ENCODE measurements around the gene PCCA. TPM values are rescaled to one million over a fixed set of nuclear protein-coding genes. Genes with fewer than 3 reads are reported as not detected.

The PCCA gene
- total RNA-seq, 1 experiment from 2014 or later: 39.9 TPM

GRCh38 chr13:100323937-100324336, 235.0 kb downstream of the PCCA start:
- POLR2A ChIA-PET: no interaction called here
- BruUV-seq (replicated peaks): no TSS peak
- Mint-ChIP-seq H3K9me3 (ENCODE audit: unreplicated experiment) (no peaks in the 10 kb centered on the region), H3K27ac (ENCODE audit: unreplicated experiment) (no peak overlapping the region), H3K36me3 (ENCODE audit: insufficient read depth, unreplicated experiment) (no peaks in the 10 kb centered on the region), H3K4me3 (ENCODE audit: unreplicated experiment) (no peak overlapping the region), H3K27me3 (ENCODE audit: insufficient read depth, unreplicated experiment) (no peaks in the 10 kb centered on the region), H3K4me1 (ENCODE audit: low read depth, unreplicated experiment) (no peaks in the 10 kb centered on the region)
- Histone ChIP-seq H3K36me3 (ENCODE audit: control insufficient read depth, insufficient read depth, low read length) (no peaks in the 10 kb centered on the region), H3K9me3 (no peaks in the 10 kb centered on the region), H3K4me3 (ENCODE audit: low read depth, low read length) (no peak overlapping the region), H3K27me3 (replicated peaks; ENCODE audit: control insufficient read depth, insufficient read depth, low read length) (no peaks in the 10 kb centered on the region), H3K4me1 (no peaks in the 10 kb centered on the region)
- no peak for DNase-seq
- TF ChIP-seq CTCF (IDR thresholded peaks at IDR 0.05; ENCODE audit: insufficient read depth in 1 of 2, low read depth in 1 of 2, low read length in 1 of 2, severe bottlenecking in 1 of 2, unreplicated experiment in 1 of 2): no peak
- intact Hi-C loops (cut with micrococcal nuclease; ENCODE audit: unreplicated experiment): no loop called here
- CTCF ChIA-PET: no interaction called here

GRCh38 chr13:100330662-100331061, 241.8 kb downstream of the PCCA start:
- no TSS peak for BruUV-seq (replicated peaks)
- ChIA-PET POLR2A (no interaction called here), CTCF (no interaction called here)
- Mint-ChIP-seq H3K36me3 (ENCODE audit: insufficient read depth, unreplicated experiment) (peaks cover 14% of the 10 kb centered on the region), H3K4me3 (ENCODE audit: unreplicated experiment) (no peak overlapping the region), H3K27me3 (ENCODE audit: insufficient read depth, unreplicated experiment) (no peaks in the 10 kb centered on the region), H3K4me1 (ENCODE audit: low read depth, unreplicated experiment) (no peaks in the 10 kb centered on the region), H3K27ac (ENCODE audit: unreplicated experiment) (no peak overlapping the region), H3K9me3 (ENCODE audit: unreplicated experiment) (peaks cover 26% of the 10 kb centered on the region)
- H3K9me3 ChIP-seq: peaks cover 13% of the 10 kb centered on the region
- no peak for DNase-seq
- no peak for TF ChIP-seq CTCF (IDR thresholded peaks at IDR 0.05; ENCODE audit: insufficient read depth in 1 of 2, low read depth in 1 of 2, low read length in 1 of 2, severe bottlenecking in 1 of 2, unreplicated experiment in 1 of 2)
- intact Hi-C loops (cut with micrococcal nuclease; ENCODE audit: unreplicated experiment): no loop called here
- no peaks in the 10 kb centered on the region for H3K27me3 ChIP-seq (replicated peaks; ENCODE audit: control insufficient read depth, insufficient read depth, low read length)
- no peak overlapping the region for H3K4me3 ChIP-seq (ENCODE audit: low read depth, low read length)
- peaks cover 1% of the 10 kb centered on the region; the same call in 1 of the 2 replicates for H3K36me3 ChIP-seq (ENCODE audit: control insufficient read depth, insufficient read depth, low read length)
- H3K4me1 ChIP-seq: no peaks in the 10 kb centered on the region

GRCh38 chr13:100333141-100333540, 244.2 kb downstream of the PCCA start:
- BruUV-seq (replicated peaks): no TSS peak

More at GRCh38 chr13:100333141-100333540, 244.2 kb downstream of the PCCA start:
- Histone ChIP-seq H3K4me3 (ENCODE audit: low read depth, low read length) (no peak overlapping the region), H3K27me3 (replicated peaks; ENCODE audit: control insufficient read depth, insufficient read depth, low read length) (no peaks in the 10 kb centered on the region), H3K36me3 (ENCODE audit: control insufficient read depth, insufficient read depth, low read length) (peaks cover 1% of the 10 kb centered on the region; the same call in 1 of the 2 replicates), H3K4me1 (no peaks in the 10 kb centered on the region), H3K9me3 (peaks cover 13% of the 10 kb centered on the region)
- no peak overlapping the region for H3K27ac Mint-ChIP-seq (ENCODE audit: unreplicated experiment)
- H3K9me3 Mint-ChIP-seq (ENCODE audit: unreplicated experiment): peaks cover 26% of the 10 kb centered on the region
- peaks cover 19% of the 10 kb centered on the region for H3K36me3 Mint-ChIP-seq (ENCODE audit: insufficient read depth, unreplicated experiment)
- no peaks in the 10 kb centered on the region for H3K27me3 Mint-ChIP-seq (ENCODE audit: insufficient read depth, unreplicated experiment)
- intact Hi-C loops (cut with micrococcal nuclease; ENCODE audit: unreplicated experiment): no loop called here
- no peak for DNase-seq
- ChIA-PET POLR2A (no interaction called here), CTCF (no interaction called here)
- no peaks in the 10 kb centered on the region for H3K4me1 Mint-ChIP-seq (ENCODE audit: low read depth, unreplicated experiment)
- TF ChIP-seq CTCF (IDR thresholded peaks at IDR 0.05; ENCODE audit: insufficient read depth in 1 of 2, low read depth in 1 of 2, low read length in 1 of 2, severe bottlenecking in 1 of 2, unreplicated experiment in 1 of 2): no peak
- H3K4me3 Mint-ChIP-seq (ENCODE audit: unreplicated experiment): no peak overlapping the region
